DMS114 treated with DMSO at 0.1 percent for 48 hours (cell line): ENCODE measurements around the gene RPL36AL.
"Not testable (repeated sequence)": the region's sequence is repeated elsewhere in the genome, so short reads cannot be mapped to it uniquely, and the experiment has no call there.

Experiments
- DNase-seq: peaks from one replicate; lab custom pipeline; 2025; ENCODE audit not compliant: unreplicated experiment; lab: John Stamatoyannopoulos, UW

The RPL36AL gene

GRCh38 chr14:49619730-49620129 lies 696 bp downstream of the RPL36AL start:
- DNase-seq, result no peak

DNA sequence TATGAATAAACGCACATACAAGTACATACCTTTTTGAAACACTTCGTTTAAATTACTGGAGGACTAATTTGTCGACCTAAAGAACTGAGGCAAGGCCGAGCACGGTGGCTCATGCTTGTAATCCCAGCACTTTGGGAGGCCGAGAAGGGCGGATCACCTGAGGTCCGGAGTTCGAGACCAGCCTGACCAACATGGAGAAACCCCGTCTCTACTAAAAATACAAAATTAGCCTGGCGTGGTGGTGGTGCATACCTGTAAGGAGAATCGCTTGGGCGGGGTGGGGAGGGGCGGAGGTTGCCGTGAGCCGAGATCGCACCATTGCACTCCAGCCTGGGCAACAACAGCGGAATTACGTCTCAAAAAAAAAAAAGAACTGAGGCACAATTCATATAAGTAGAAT lies 1.2 kb downstream of the RPL36AL start:
- not testable (repeated sequence) for DNase-seq

DNA sequence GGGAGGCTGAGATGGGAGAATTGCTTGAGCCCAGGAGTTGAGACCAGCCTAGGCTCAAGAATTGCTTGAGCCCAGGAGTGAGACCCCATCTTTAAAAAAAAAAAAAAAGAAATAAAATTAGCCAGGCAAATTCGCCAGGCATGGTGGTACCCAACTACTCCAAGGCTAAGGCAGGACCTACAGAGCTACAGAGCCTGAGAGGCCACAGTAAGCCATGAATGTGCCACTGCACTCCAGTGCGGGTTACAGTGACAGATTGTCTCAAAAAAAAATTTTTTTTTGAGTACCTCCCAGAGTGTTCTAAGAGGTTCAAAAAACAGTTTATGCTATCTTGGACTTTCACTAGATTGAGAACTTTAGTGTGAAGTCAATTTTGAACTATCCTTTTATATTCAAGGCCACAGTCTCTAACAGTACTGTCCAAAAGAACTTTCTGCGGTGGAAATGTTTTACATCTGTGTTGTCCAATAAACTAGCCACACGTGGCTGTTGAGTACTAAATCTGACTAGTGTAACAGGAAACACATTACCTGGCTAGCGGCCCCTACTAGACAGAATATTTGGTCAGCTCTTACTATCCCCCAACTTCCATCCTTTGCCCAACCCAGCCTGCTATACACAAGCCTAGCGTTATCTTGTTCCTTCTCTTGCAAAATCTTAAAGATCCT lies 2.4 kb downstream of the RPL36AL start:
- DNase-seq, result no peak

DNA sequence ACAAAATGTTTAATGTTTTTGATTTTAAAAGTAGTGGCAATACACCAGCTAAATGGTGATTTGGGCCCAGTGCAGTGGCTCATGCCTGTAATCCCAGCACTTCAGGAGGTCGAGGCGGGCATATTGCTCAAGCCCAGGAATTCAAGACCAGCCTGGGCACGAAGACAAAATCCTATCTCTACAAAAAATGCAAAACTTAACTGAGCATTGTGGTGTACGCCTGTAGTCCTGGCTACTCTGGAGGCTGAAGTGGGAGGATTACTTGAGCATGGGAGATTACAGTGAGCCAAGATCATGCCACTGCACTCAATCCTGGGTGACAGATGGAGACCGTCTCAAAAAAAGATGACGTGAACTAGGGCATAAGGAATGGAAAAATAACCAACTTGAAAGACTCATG lies 4.7 kb downstream of the RPL36AL start:
- no peak for DNase-seq

- DNase-seq, result no peak
Observed at GRCh38 chr14:49614196-49614595, 6.2 kb downstream of the RPL36AL start.

GRCh38 chr14:49612671-49613070 lies 7.8 kb downstream of the RPL36AL start:
- DNase-seq, result no peak

- DNase-seq, result no peak
Observed at GRCh38 chr14:49612251-49612650, 8.2 kb downstream of the RPL36AL start.

DNA sequence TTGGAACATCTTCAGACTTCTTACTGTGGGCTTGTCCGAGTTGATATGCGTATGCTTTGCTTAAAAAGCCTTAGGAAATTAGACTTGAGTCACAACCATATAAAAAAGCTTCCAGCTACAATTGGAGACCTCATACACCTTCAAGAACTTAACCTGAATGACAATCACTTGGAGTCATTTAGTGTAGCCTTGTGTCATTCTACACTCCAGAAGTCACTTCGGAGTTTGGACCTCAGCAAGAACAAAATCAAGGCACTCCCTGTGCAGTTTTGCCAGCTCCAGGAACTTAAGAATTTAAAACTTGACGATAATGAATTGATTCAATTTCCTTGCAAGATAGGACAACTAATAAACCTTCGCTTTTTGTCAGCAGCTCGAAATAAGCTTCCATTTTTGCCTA lies 12.8 kb downstream of the RPL36AL start:
- DNase-seq, result no peak

GRCh38 chr14:49598485-49599300 lies 21.7 kb downstream of the RPL36AL start, which contains the start of gene LRR1:
TSS of gene LRR1 (plus strand) at chr14:49598940. CDS start at chr14:49599021, 81 bp downstream.
- DNase-seq, result peak; percentile 49

GRCh38 chr14:49598189-49598484 lies 22.3 kb downstream of the RPL36AL start:
- no peak for DNase-seq

- no peak for DNase-seq
Observed at GRCh38 chr14:49594347-49595091, 25.9 kb downstream of the RPL36AL start.

DNA sequence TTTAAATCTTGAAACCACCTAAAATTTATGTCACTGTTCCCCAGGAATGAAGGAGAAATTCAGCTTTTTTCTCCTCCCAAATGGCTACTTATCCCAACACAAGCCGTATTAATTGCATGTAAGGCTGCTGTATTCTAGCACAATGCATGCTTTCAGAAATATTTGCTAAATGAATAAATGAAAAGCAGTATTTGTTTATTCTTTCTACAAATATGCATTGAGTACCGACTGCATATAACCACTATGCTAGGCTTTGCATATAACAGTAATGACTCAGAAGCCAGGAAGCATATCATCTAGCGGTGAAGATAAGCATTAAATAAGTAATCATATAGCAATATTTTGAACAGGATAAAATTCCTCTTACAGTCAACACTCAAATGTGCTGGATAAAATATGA lies 27.4 kb downstream of the RPL36AL start:
- no peak for DNase-seq

DNA sequence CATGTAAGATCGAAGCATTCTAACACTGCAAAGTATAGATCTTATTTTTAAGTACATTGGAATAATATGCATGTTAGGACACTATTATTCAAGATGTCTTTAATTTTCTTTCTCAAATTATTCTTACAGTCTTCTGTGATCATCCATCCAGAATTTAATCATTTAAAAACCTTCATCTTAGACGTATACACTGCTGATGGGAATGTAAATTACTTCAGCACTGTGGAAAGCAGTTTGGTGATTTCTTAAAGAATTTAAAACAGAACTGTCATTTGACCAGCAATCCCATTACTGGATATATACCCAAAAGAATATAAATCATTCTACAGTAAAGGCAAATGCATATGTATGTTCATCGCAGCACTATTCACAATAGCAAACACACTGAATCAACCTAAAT lies 31.0 kb downstream of the RPL36AL start:
- no peak for DNase-seq

GRCh38 chr14:49586673-49587460 lies 33.6 kb downstream of the RPL36AL start:
- DNase-seq, result peak; percentile 63

DNA sequence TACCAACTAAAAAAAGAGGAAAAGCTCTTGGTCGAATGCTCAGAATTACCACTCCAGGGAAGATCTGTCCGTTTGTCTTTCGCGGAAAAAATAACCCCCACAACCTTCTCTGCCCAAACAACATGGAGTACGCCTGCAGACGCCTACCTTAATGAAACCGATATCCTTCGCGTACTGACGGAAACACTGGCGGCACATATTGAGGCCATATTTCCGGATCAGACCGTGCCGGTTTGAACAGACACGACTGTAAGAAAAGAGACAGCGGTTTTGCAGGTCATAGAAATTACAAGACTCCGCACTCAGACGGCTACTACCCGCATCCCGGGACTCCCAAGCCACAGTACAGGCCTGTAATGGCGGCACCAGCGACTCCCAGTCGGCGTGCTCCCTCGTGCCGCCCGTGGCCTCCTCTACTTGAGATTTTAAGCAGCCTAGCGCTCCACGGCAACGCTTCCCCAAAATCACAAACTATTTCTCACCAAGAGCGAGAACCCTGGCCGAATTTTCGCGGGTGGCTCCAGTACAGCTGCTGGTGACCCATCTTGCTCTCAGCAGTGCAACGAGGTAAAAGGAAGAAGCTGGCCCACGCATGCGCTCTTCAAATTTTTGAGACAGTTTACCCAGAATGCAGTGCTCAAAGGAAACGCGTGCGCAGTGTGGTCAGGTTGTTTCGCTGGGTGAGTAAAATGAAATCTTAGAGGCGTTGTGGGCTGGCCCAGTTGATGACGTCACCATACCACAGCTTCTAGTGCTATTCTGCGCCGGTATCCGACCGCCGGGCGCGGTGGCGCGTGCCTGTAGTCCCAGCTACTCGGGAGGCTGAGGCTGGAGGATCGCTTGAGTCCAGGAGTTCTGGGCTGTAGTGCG lies 34.4 kb downstream of the RPL36AL start, which contains the start of gene RPS29:
Gene RPS29 (minus strand): TSS at position 578 of the 870 bp plus-strand sequence. CDS start 34 bp downstream, at position 544.
- DNase-seq, result peak; percentile 96

- DNase-seq, result not testable (repeated sequence)
Observed at GRCh38 chr14:49584981-49585640, 35.3 kb downstream of the RPL36AL start.

DNA sequence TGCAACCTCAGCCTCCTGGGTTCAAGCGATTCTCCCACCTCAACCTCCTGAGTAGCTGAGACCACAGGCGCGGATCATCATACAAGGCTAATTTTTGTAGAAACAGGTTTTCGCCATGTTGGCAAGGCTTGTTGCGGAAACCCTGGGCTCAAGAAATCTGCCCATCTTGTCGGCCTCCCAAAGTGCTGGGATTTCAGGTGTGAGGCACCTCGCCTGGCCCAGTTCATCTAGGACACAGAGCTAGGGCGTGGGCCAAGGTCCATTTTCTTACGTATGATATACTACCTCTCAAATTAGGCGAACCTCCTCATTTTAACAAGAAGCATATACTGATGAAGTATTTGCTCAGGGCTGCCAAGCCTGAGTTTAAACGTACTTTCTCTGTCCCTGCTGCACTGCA lies 36.4 kb downstream of the RPL36AL start:
- DNase-seq, result no peak

- no peak for DNase-seq
Observed at GRCh38 chr14:49583629-49584028, 36.8 kb downstream of the RPL36AL start.
